GM21737 (cell line): ENCODE measurements around the gene CLASP1.

Experiments used
- ATAC-seq: cut with Tn5 transposase; IDR thresholded peaks from one replicate; pipeline ENCODE4 v1.9.1; 2021; ENCODE audit warnings: mild to moderate bottlenecking, moderate library complexity; ENCODE audit not compliant: unreplicated experiment

Gene CLASP1

DNA sequence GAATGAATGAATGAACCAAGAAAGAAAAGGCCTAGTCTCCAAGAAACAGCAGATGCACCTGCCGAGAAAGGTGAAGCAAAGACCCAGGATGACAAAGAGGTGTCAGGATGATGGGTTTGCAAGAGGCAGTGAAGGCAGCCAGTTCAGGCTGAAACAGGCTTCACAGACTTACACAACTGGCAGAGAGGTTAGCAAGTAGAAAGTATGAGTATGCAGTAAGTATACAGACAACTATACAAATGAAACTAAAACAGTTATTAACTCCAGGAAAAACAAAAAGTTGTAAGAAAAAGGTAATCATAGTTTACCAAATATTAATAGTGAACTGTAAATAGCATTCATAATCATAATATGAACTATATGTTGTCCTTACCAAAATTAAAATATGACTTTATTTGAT, 138.4 kb downstream of the CLASP1 start:
- no peak for ATAC-seq

DNA sequence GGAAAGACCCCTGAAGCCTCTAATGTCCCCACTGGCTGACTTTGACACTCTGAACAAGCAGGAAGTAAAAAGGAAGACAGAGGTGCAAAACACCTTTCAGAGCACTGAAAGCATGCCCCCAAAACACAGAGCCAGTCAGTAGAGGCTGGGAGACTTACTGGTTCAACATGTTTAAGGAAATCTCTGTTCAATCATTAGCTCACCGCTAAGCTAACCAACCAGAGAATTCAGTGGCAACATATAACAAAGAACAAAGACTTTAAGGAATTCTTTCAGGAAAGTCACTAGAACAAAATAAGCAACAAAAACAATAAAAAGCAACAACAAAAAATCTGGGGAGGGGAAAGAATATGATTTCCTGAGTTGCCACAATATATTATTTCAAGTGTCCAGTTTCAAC, 142.6 kb downstream of the CLASP1 start:
- ATAC-seq: no peak

DNA sequence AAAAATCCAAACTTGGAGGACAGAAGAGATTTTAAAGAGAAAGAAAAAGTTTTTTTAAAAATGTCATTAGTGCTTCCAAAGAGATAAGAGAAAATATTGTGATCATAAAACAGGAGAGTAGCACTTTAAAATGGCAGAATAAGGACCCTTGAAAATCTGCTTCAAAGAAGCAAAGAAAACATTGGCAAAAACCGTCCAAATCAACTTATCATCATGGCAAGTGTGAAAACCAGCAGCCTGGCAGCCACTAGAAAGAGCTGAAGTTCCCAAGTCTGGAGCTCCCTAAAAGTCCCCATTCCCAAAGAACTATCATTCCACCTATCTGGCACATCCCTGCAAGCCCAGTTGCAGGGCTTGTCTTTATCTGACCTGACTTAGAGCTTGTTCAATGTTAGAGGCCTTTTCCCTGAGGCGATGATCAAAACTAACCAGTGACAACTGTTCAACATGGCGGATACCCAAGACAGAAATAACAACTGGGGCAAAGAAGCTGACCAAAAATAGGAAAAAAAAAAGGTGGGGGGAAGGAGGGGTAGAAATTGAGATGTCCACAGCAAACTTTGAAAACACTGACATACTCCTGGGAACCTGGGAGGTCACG, 143.2 kb downstream of the CLASP1 start:
- ATAC-seq: no peak

DNA sequence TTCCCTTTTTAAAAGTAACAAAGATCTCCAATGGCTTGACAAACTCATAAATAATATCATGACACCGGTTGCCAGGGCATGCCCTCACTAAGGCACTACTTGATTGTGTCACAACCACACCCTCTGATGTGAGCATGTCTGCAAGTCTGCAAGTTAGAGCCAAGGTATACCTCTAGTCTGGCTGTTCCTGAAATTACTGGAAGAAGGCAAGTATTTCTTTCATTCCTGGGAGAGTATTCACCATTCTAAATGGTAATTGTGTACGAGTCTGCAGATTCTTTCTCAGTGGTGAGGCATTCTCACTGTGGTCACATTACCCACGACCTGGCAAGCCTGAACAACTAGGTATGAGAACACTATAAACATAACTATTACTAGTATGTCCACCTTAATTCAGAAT, 144.3 kb downstream of the CLASP1 start:
- ATAC-seq: no peak

DNA sequence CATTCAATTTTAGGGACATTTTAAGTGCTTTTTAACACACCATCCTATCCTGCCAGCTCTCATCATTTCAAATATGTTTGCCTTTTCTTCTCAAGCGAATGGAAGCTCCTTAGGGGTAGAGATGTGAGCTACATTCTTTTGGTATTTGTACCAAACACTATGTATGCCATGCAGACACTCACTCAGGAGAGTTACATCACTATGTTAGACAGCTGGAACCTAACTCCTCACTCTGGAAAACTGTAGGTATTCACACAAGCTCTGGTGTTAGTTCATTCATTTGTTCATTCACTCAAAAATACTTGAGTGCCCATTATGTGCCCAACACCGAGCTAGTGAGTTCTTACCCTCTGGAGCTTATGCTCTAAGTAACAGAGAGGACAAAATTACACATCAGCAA, 144.9 kb downstream of the CLASP1 start:
- ATAC-seq: no peak

DNA sequence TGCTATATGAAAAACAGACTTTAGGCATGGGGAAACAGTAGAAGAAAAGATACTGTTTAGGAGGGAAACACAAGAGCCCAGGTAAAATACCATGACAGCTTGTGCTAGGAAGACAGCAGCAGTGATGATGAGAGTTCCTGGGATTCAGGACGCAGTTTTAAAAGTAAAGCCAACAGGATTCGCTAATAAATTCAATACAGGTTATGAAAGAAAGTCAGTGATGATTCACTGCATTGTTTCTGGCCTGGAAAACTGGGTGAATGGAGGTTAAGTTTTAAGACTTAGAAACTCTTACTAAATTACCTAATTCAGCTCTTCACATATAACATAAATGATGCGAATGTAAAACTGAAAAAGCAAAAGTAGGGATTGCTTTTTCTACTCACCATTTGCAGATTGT, 146.5 kb downstream of the CLASP1 start:
- ATAC-seq: no peak

DNA sequence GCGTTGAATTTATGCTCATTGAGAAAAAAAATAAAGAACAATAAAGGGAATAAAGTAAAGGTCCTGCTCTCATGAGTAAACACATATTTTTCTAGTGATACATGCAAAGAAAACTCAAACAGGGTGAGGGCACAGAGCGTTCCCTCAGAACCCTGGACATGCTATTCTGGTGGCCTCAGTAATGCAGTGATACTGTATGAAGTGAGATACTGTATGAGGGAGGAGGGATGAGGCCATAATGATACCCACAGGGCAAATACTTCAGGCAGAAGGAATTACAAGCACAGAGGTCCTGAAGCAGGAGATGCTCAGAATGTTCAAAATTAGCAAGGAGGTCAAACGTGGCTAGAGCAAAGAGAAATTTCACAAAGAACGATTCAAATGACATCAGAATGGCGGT, 147.0 kb downstream of the CLASP1 start:
- no peak for ATAC-seq

DNA sequence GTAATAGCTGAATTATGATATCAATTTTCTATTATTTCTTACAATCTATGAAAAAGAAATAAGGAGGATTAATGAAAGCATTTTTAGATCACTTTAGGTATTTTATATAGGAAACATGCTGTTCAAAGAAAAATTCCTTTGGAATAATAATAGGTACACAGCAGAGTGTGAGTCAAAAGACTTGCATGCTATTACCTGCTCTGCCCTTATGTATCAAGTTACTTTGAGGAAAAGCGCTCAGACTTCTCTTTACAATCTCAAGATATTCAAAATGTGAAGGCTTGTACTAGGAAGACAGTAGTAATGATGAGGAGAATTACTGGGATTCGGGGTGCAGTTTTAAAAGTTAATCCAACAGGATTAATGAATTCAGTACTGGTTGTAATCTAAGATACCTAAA, 147.7 kb downstream of the CLASP1 start:
- ATAC-seq: no peak

DNA sequence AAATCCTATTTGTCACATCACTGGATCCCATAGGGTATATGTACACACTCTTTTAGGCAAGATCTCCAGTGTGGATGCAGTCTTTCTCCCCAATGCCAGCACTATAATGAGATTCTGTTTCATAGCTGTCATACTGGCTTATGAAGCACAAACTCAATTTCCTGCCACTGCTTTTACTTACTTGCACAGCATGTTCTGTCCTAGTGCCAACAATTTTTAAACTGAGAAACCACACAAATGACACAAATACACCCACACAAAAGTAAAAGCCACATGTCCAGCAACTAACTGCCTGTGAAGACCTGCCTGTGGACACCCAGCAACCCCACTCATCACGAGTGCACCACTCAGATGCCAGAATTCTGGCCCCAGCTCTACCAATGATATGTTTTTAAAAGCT, 148.2 kb downstream of the CLASP1 start:
- no peak for ATAC-seq

DNA sequence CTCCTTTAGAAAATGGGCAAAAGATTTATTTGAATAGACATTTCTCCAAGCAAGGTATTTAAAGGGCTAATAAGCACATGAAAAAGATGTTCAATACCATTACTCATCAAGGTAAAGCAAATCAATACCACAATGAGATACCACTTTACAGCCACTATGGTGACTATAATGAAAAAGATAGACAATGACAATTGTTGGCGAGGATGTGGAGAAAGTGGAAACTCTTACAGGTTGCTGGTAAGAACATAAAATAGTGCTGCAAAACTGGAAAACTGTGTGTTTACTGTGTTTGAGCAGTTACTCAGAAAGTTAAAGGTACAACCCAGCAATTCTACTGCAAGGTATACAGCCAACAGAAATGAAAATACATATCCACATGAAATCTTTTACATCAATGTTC, 150.5 kb downstream of the CLASP1 start:
- no peak for ATAC-seq

DNA sequence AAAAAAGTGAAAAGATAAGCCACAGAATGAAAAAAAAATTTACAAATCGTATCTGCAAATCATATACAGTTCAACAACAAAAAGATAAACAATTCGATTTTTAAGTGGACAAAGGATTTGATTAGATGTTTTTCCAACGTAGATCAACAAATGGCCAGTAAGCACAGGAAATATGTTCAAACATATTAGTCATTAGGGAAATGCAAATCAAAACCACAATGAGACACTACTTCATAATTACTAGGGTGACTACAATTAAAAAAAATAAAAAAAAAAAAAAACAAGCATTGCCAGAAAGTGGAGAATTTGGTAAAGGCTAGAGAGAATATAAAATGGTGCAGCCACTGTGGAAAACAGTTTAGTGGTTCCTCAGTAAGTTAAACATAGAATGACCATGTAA, 156.9 kb downstream of the CLASP1 start:
- no peak for ATAC-seq

DNA sequence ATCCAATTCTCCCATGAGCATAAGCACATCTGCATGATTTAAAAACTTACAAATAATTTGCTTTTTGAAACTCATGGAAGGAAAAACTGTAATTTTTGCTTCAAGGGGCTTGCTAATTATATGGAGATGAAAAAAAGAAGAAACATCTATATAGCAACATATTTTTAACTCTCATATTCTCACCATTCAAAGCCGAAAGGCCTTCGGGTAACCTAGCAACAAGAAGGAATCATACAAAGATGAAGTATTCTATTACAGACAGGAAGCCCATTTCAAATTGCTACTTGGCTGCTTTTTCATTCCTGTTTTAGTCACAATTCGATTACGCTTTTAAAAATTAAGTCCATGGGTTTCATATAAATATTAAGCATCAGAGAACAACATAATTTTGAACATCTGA, 157.7 kb downstream of the CLASP1 start:
- ATAC-seq: no peak

DNA sequence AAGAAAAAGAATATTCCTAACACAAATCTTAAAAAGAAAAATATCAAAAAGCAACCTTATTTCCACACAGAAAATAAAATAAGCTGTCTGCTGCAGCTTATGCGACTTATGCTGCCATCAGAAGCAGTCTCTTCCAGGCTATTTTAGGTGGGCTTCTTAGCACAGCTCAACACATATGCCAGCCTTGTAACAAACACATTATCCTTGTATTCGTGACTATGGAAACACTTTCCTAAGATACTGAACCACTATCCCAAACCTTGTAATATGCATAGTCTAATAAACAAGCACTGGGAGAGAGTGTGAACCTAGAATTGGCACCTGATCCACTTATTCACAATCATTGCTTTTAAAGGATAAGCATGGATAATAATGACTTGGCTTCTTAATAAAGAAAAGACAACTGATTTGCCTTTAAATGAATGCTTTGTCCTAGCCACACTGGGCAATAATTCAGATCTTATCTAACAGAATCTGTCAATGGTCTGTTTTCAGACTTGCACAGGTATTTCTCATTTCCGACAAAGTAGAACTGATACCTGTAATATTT, 158.6 kb downstream of the CLASP1 start:
- ATAC-seq: no peak

DNA sequence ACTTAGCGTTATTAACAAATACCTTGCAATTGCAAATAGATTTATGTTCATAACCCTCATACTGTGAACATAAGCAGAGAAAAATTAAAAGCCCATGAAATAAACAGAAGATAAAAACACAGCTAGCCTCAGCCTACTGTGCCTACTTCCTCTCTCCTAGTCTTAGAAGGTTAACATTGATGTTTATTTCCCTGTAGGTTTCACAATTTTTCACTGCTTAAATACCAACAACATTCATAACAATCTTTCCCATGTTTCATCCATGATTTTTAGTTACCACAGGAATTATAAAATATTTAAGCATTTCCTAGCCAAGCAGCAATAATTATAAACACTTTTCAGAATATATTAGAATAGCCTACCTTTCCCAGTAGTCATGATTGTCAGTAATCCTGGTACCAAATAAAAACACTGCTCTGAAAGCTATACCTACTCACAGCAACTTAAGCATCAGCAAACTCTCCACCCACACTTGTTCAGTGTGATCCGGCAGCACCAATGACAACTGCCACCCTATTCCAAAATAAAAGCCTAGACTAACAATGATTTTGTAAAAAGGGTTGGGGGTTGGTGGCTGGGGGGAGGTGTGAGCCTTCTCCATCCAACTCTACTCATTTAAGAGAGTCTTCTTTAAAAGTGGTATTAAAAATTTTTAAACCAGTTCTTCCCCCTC, 159.2 kb downstream of the CLASP1 start:
- no peak for ATAC-seq

DNA sequence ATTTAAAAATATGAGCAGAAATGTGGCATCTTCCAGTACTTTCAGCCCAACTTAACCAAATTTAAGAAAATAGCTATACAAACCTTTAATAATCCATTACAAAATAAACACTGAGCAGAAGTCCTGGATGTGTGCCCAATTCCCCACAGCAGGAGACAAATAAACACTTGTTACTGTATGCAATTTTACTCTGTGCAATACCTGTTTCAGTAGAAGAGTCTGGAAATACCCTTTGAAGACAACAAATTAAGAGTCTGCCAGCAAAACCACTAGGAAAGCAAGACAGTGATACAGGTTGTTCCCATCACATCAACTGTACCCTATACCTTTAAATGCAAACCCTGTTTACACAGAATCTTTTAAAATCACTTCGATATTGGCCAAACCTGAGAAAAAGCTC, 160.0 kb downstream of the CLASP1 start:
- ATAC-seq: no peak

DNA sequence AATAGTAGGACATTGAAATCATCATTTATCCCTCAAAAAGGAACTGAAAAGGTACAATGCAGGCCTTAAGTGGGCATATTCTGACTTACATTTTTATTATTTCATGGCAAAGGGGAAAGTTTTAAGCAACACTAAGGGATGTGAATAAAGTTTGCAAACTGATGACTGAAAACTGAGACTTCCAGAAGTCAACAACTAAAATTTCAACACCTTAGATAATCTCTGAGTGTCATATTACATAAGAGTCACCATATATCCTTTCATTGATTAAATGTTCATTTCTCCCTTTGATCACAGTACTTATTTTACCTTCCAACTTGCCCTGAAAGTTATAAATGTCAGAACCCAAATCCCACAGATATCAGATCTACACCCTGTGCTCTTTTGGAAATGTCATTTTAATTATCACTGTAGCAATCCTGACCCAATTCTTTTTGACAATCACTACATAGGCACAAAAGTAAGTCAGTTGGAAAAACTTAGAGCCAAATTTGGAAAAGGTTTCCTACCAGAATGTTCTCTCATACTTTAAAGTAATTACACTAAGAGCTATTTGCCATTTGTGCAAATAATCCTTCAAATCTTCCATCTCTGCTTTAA, 163.0 kb downstream of the CLASP1 start:
- no peak for ATAC-seq

DNA sequence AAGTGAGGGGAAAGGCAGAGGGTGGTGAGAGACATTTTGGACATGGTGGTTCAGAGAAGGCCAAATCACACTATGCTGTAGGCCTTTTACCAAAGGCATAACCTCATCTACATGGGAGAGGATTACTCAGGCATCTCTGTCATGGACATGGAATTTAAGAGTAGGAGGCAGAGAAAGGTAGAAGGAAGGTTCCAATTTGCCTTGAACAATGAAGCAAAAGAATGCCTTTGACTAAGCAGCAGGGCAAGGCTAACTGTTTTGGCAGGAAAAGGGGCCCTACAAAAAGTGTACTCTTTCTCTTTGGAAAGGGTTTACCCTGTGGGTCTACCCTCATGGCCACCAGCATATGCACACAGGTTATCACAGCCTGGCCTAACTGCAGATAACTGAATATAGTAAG, 164.2 kb downstream of the CLASP1 start:
- no peak for ATAC-seq

DNA sequence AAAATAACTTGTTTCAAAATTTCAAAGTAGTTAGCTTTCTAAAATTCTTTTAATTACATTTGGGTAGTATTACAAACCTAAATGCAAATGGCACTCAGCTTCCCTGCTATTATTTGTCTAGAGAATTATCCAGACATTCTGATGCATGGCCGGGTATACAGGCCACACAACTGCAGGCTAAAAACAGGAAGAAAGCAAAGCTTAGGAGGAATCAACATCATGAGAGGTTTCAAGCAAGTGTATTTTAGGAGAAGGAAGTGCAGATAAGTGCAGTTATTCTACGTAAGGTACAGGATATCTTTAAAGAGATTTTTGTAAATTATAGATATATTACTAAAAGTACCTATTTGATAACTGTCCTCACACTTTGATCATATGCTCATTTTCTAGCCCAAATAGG, 165.4 kb downstream of the CLASP1 start:
- no peak for ATAC-seq

DNA sequence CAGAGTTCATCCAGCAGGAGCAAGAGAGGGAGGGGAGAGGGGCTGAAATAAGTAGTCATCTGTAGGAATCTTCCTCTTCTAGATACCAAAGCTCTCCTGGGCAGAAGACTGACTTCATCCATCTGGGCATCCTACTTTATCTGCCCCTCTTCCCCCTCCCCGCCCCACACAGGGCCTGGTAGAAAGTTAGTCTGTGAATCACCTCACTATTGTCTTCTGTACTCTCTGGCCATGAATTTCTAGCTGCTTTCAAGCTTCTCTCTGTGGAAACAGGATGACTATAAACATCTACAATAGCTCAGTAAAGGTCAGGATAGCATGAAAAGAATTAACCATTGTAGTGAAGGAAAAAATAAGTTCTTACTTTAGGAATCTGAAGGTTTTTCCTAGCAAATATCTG, 166.2 kb downstream of the CLASP1 start:
- no peak for ATAC-seq

DNA sequence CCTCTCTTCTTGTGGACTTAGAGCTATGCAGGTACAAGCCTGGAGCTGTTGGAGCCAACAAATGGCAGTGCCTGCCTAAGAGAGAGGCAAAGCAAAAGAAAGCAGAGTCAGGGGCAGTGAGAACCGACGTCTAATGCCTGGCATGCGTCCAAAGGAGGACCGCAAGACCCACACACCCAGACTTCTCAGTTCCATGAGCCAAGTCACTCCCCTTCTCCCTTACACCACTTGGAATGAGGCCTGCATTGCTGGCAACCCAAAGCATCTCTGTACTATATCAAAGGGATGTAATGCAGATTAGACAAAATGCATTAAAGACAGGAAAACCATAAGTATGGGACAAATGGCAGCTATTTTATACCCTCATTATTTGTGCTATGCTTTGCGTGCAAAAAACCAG, 168.4 kb downstream of the CLASP1 start:
- ATAC-seq: no peak

DNA sequence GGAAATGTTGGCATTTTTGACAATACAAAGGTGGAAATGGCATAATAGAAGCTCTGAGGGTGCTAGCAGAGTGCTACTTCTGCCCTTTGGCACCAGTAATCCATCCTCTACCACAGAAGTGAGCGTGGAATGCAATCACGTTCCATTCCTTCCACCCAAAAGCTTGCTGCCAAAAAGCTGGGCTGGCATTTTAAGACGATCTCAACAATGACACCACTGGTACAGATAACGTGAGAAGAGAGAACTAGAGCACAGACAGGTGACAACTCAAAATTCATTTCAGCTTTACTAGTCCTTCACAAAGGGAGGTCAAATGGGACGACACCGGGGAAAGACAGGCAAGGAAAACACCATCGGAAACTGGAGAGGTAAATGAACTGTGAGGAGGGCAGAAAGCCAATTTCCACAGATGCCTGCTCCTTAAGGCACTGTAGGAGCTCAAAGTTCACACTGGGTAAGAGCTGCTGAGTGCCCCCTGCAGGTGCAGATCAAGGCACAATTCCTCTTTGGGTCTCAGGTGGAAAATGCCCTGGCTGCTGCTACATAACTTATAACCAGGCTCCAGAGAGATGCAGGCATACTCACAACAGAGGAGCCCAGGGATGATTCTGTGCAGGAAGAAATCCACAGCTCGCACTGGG, 169.3 kb downstream of the CLASP1 start:
- ATAC-seq: no peak
